Smooth muscle cell (in vitro differentiated cells): Measurements from ENCODE around the gene GREB1L. TPM values are rescaled to one million over a fixed set of nuclear protein-coding genes. Genes with fewer than 3 reads are reported as not detected.

Experiments used
- DNase-seq: peaks from one replicate; lab custom pipeline; 2025; ENCODE audit not compliant: unreplicated experiment; lab: John Stamatoyannopoulos, UW
- H2AFZ ChIP-seq: fragments of 200-600 bp; sonication (generic); 2 replicates; pipeline ENCODE4 v1.6.0; 2016; ENCODE audit warnings: antibody characterized with exemption, low read depth, mild to moderate bottlenecking
- H3F3A ChIP-seq: fragments of 200-600 bp; sonication (generic); 2 replicates; pipeline ENCODE4 v1.6.0; 2017; ENCODE audit warnings: antibody characterized with exemption, low read depth
- H3K27ac ChIP-seq: fragments of 200-600 bp; sonication (generic); 2 replicates; pipeline ENCODE4 v1.5.1; 2016; ENCODE audit warnings: low read depth, mild to moderate bottlenecking
- H3K27me3 ChIP-seq: fragments of 200-600 bp; sonication (generic); 2 replicates; pipeline ENCODE4 v1.6.1; 2016; ENCODE audit warnings: low read depth, mild to moderate bottlenecking
- H3K36me3 ChIP-seq: fragments of 200-600 bp; sonication (generic); 2 replicates; pipeline ENCODE4 v1.5.1; 2016; ENCODE audit warnings: low read depth
- H3K4me1 ChIP-seq: fragments of 200-600 bp; sonication (generic); 2 replicates; pipeline ENCODE4 v1.5.1; 2016; ENCODE audit warnings: low read depth
- H3K4me2 ChIP-seq: fragments of 200-600 bp; sonication (generic); 2 replicates; pipeline ENCODE4 v1.6.0; 2016; ENCODE audit warnings: mild to moderate bottlenecking
- H3K4me3 ChIP-seq: fragments of 200-600 bp; sonication (generic); 2 replicates; pipeline ENCODE4 v1.5.1; 2016; ENCODE audit warnings: mild to moderate bottlenecking
- H3K79me2 ChIP-seq: fragments of 200-600 bp; sonication (generic); 2 replicates; pipeline ENCODE4 v1.6.0; 2016; ENCODE audit warnings: low read depth, mild to moderate bottlenecking
- H3K9ac ChIP-seq: fragments of 200-600 bp; sonication (generic); 2 replicates; pipeline ENCODE4 v1.6.0; 2016; ENCODE audit warnings: low read depth
- H3K9me3 ChIP-seq: fragments of 200-600 bp; sonication (generic); replicated peaks from 2 replicates; pipeline ENCODE4 v1.5.1; 2016; ENCODE audit warnings: low read depth
- H4K20me1 ChIP-seq: fragments of 200-600 bp; sonication (generic); 2 replicates; pipeline ENCODE4 v1.6.0; 2016; ENCODE audit warnings: low read depth
- WGBS: methylation state at CpG from one replicate; pipeline ENCODE4 v1.1.7; 2016; ENCODE audit warnings: low lambda C conversion rate; 5-methylcytosine and 5-hydroxymethylcytosine counted together
- polyA plus RNA-seq: library from polyadenylated mRNA; unstranded; fragments of >200 nt; fragmentation: Nextera tagmentation; extraction: Ambion mirVana; gene quantifications from 2 replicates; pipeline ENCODE4 v1.2.1, GENCODE V29; 2016
- total RNA-seq: library from RNA; depleted of rRNA; stranded (reverse); fragments of >200 nt; gene quantifications from 2 replicates; pipeline ENCODE4 v1.2.3, GENCODE V29; 2014
- TF ChIP-seq, protein P1 (sequence below): fragments of 200-600 bp; sonication (generic); IDR thresholded peaks from 2 replicates; pipeline ENCODE4 v1.5.1; 2017; ENCODE audit warnings: borderline replicate concordance, mild to moderate bottlenecking, antibody characterized with exemption; ENCODE audit not compliant: insufficient read depth, poor library complexity, severe bottlenecking

Gene GREB1L
- total and polyA plus RNA-seq, 2 experiments from 2014 or later, result 4.0 to 15.3 TPM

DNA sequence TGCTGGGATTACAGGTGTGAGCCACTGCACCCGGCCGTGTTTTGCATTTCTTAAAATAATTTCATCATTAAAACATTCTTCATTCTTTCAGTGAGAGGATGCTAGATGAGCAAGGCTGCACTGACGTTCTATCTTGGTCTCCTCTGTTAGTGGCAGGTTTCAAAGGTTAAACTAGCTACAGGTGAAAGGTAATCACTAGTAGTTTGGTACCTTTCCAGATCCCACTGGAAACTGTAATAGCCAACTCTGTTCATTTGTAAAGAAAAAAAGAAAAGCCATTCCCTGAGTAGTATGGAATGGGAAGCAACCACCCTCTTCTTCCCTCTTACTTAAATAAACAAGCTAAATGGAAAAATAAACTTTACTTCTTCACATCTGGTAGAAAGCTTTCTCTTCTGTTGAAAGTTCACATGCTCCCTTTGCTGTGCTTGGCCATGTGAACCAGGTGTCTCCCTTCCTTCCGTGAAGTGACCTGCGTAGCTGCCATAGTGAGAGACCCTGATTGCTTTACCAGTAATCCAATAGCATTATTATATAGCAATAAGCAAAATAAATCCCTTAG, 94.0 kb downstream of the GREB1L start:
- H3K36me3 ChIP-seq, result no peaks in the 10 kb centered on the region
- H3K9ac ChIP-seq, result no peak overlapping the region
- 95% methylated on average over 5 of the region's 5 CpGs for WGBS
- H3K4me1 ChIP-seq, result peaks cover 8% of the 10 kb centered on the region
- peaks cover 2% of the 10 kb centered on the region for H3K79me2 ChIP-seq
- no peaks in the 10 kb centered on the region for H3F3A ChIP-seq
- no peaks in the 10 kb centered on the region for H3K27me3 ChIP-seq
- H4K20me1 ChIP-seq, result no peaks in the 10 kb centered on the region
- TF ChIP-seq, protein P1, sequence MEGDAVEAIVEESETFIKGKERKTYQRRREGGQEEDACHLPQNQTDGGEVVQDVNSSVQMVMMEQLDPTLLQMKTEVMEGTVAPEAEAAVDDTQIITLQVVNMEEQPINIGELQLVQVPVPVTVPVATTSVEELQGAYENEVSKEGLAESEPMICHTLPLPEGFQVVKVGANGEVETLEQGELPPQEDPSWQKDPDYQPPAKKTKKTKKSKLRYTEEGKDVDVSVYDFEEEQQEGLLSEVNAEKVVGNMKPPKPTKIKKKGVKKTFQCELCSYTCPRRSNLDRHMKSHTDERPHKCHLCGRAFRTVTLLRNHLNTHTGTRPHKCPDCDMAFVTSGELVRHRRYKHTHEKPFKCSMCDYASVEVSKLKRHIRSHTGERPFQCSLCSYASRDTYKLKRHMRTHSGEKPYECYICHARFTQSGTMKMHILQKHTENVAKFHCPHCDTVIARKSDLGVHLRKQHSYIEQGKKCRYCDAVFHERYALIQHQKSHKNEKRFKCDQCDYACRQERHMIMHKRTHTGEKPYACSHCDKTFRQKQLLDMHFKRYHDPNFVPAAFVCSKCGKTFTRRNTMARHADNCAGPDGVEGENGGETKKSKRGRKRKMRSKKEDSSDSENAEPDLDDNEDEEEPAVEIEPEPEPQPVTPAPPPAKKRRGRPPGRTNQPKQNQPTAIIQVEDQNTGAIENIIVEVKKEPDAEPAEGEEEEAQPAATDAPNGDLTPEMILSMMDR, result no peak
- no peak overlapping the region for H2AFZ ChIP-seq
- no peak overlapping the region for H3K4me3 ChIP-seq
- no peak overlapping the region for H3K27ac ChIP-seq
- no peaks in the 10 kb centered on the region for H3K9me3 ChIP-seq
- DNase-seq, result no peak
- H3K4me2 ChIP-seq, result no peak overlapping the region

DNA sequence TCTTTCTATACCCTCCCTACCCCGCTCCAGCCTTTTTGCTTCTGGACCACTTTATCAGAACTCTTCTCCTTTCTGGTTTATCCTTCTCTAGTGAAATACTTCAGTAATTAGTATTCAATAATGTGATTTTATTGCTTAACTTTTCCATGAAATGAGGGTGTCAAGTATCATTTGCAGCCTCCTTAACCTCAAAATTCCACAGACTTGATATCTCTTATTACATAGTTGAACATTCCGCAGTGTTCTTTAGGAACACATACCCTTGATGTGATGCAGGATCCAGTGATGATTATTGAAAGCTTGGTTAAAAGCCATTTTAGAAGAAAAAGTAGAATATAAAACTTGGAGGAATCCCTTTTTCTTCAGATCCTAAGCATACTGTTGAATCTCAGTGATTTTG, 94.8 kb downstream of the GREB1L start:
- H3K27ac ChIP-seq, result no peak overlapping the region
- H3K4me3 ChIP-seq, result no peak overlapping the region
- no peak for DNase-seq
- no peaks in the 10 kb centered on the region for H4K20me1 ChIP-seq
- H3F3A ChIP-seq, result no peaks in the 10 kb centered on the region
- H3K36me3 ChIP-seq, result no peaks in the 10 kb centered on the region
- no peak overlapping the region for H3K9ac ChIP-seq
- WGBS, result 97% methylated on average over 2 of the region's 2 CpGs
- H2AFZ ChIP-seq, result no peak overlapping the region
- no peaks in the 10 kb centered on the region for H3K9me3 ChIP-seq
- peaks cover 8% of the 10 kb centered on the region for H3K4me1 ChIP-seq
- H3K27me3 ChIP-seq, result no peaks in the 10 kb centered on the region
- TF ChIP-seq, protein P1, result no peak
- H3K79me2 ChIP-seq, result peaks cover 2% of the 10 kb centered on the region
- no peak overlapping the region for H3K4me2 ChIP-seq

DNA sequence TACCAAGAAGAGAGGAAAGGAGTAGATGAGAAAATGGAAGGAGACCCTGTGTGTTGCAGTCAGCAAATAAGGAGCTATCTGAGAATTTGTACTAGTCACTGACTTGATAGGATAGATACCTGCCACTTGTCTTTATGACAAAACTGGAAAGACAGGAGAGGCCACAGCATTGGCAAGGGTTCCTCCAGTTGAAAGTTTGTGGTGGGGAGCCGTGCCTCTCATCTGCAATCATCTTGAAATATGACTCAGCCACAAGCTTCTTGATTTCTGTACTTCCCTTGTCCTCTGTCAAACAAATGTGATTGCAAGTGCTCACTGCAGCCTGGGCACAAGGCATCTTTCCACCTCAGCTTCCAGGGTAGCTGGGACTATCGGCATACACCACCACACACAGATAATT, 99.1 kb downstream of the GREB1L start:
- no peak overlapping the region for H3K27ac ChIP-seq
- TF ChIP-seq, protein P1, result no peak
- H3K27me3 ChIP-seq, result no peaks in the 10 kb centered on the region
- no peaks in the 10 kb centered on the region for H4K20me1 ChIP-seq
- no peak overlapping the region for H3K9ac ChIP-seq
- H3K4me2 ChIP-seq, result no peak overlapping the region
- H3K4me3 ChIP-seq, result no peak overlapping the region
- peaks cover 2% of the 10 kb centered on the region for H3K79me2 ChIP-seq
- H3K36me3 ChIP-seq, result no peaks in the 10 kb centered on the region
- no peaks in the 10 kb centered on the region for H3K9me3 ChIP-seq
- no peaks in the 10 kb centered on the region for H3F3A ChIP-seq
- 72% methylated on average over 2 of the region's 2 CpGs for WGBS
- no peak overlapping the region for H2AFZ ChIP-seq
- H3K4me1 ChIP-seq, result peaks cover 35% of the 10 kb centered on the region
- DNase-seq, result no peak

DNA sequence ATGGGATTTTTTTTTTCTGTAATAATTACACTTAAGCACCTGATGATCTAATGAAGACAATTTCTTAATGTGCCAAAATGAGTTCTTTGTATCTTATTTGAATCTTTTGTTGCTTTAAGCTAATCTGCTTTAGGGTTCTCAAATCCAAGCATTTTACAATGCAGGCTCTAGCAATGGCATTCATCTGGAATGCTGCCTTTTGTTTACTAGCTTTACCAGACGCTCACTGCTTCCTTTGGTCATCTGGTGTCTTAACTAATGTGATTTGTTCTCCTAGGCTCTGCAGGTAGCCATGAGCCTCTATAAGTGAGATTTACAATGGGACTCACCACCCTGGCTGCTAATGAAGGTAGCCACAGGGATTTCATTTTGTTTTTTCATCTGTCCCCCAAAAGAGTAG, 100.3 kb downstream of the GREB1L start:
- H3K4me3 ChIP-seq, result no peak overlapping the region
- H3K36me3 ChIP-seq, result no peaks in the 10 kb centered on the region
- H3K4me1 ChIP-seq, result peaks cover 40% of the 10 kb centered on the region
- H3K27ac ChIP-seq, result no peak overlapping the region
- peaks cover 2% of the 10 kb centered on the region for H3K79me2 ChIP-seq
- H2AFZ ChIP-seq, result no peak overlapping the region
- H3F3A ChIP-seq, result no peaks in the 10 kb centered on the region
- TF ChIP-seq, protein P1, result no peak
- no peaks in the 10 kb centered on the region for H4K20me1 ChIP-seq
- WGBS, result 23% methylated on average over 1 of the region's 1 CpG
- H3K9me3 ChIP-seq, result no peaks in the 10 kb centered on the region
- H3K4me2 ChIP-seq, result no peak overlapping the region
- H3K27me3 ChIP-seq, result no peaks in the 10 kb centered on the region
- H3K9ac ChIP-seq, result no peak overlapping the region
- no peak for DNase-seq
